ENCODE measurements around the gene RANBP1. TPM values are rescaled to one million over a fixed set of nuclear protein-coding genes. Genes with fewer than 3 reads are reported as not detected.

RANBP1 gene
- polyA plus RNA-seq, 4 donors = 182 to 199 (median 190) TPM

DNA sequence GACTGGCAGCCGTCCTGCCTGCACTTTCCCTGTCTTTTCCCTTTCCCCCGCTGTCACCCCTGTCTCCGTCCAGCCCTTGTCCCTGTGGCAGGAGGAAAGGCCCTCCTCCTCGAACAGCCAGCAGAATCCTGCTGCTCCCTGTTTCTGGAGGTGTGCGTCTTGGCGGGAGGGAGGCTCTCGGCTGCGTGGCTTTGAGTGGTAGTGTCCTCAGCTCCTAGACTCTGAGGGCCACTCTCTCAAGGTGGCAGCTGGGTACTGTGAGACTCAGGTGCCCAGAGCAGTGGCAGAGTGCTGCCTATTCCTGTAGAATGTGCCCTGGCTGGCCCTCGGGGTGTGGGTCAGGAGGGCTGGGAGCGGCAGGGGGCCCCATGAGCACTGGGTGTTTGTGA, 9.1 kb upstream of the RANBP1 start:
- no peak for DNase-seq (ENCODE audit: low read depth in 4 of 4, low spot score in 3 of 4)

DNA sequence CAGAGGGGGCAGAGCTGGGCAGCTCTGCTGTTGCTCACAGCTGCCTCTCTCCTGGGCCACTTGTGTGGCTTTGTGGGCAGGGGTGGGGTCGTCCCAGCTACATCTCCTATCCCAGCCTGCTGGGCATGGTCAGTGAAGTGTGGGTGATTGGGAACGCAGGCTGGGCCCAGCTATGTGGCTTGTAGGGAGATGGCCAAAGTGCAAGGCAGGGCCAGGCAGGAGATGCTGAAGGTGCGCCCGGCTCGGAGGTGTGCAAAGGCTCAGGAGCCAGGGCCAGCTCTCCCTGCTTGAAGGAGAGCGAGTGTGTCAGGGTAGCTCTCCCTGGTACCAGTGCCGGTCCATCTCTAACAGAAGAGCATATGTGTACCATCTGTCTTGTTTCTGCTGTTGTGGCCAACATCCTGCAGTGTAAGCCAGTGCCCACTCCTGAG, 8.4 kb upstream of the RANBP1 start:
- DNase-seq (ENCODE audit: low read depth in 4 of 4, low spot score in 3 of 4) = no peak

DNA sequence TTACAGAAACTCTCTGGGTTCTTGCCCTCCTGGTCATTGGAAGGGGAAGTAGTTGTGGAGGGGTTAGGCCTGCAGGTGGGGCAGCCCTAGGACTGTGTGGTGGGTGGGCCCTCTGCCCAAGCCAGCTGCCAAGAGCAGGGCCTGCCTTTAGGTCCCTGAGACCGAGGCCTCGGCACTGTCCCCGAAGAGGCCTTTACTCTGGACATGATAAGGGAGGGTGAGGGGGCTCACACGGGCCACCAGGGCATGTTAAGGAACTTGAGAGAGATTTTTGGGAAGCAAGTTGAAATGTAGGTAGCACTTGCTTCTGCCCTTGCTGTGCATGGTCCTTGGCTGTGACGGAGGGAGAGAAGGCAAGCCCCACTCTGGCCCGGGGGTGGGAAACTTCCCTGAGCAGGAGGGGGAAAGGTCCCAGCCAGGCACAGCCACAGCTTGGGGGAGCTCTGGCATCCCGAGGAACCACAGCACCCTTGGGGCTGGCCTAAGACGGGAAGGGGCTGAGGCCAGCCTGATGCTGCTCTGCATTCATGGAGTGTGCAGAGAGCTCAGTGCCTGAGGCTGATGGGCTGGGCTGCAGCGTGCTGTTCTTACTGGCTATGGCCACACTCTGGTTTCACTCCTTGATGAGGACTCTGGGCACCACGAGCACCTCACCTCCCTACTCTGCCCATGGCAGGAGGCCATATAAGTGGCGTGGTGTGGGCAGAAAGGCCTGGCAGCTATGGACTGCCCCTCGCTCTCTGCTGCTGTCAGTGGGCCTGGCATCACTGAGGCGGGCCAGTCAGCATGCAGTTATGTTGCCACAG, 7.8 kb upstream of the RANBP1 start:
- DNase-seq (ENCODE audit: low read depth in 4 of 4, low spot score in 3 of 4) = no peak

DNA sequence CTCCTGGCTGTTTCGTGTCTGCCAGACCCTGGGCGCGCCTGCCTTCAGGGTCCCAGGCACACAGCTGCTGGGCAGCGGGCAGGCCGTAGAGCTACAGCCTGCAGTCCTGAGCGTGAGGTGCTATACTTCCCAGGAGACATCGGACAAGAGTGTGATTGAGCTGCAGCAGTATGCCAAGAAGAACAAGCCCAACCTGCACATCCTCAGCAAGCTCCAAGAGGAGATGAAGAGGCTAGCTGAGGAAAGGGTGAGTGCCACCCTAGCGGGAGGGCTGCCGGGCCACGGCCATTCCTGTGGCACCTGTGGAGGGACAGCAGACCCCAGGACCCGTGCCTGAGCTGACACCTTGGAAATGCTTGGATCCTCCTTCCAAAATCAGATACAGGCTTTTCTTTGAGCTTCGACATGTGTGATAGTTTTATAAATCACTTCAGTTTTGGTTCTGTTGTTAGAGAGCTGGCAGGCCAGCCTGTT, 7.1 kb upstream of the RANBP1 start:
- DNase-seq (ENCODE audit: low read depth in 4 of 4, low spot score in 3 of 4) = no peak

DNA sequence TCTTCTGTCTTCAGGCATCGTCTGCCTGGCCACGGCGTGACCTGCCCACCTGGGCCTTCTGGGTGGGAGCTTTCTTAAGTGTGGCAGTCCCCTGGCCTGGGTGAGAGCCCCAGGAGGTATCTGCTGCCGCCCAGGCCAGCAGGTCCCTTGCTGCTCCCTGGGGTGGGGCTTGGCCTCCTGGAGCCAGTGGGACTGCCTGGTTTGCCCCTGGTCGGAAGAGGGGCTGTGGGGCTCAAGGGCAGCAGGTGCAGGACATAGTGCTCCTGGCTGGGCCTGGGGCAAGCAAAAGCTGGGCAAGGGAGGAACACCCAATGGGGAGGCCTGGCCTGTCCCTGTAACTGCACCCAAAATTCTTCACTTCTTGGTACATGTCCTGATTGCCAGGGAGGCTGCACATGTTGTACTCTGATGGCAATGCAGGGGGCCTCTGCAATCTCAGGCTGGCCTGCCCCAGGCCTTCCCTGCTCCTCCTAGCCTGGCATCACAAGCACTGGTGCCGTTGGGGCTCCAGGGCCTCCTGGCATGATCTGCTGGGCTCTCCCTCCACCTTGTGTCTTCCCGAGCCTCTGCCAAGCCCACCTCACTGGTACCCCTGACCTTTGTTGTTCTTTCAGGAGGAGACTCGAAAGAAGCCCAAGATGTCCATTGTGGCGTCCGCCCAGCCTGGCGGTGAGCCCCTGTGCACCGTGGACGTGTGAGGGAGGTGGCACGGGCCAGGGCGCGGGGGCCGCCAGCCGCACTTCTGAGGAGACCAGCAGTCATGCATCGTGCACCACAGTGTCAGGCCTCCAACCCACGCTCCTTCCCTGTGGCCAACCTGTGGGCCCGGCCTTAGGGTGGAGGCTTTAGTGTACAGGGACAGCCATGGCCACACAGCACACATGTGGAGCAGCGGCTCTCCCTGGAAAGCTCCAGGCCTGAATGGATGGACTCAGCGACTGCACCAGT, 6.2 kb upstream of the RANBP1 start:
- no peak for DNase-seq (ENCODE audit: low read depth in 4 of 4, low spot score in 3 of 4)

DNA sequence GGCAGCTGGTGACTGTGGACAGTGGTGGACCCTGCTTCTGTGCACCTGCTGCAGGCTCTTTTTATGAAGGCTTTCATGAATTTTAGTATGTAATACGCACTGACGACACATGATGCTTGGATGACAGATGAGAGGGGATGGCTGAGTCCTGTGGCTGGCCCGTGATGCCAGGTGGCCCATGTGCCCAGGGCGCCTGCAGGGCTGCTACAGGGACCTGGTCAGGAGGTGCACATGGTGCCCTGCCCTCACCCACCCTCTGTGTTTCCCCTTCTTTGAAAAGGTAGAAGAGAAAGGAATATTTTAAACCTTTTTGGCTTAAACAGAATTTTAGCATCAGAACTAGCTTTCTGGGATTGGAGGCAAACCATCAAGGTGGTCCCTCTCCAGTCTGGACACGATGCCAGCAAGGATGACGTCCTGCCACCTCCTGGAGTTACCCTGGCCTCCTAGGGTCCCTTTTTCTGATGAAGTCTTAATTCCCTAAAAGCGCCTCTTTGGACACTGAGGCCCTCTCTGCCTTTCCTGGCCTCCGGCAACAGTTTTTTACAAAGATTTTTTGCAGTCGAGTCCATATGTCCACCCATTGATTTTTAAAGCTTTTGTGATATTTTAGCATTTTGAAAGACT, 5.4 kb upstream of the RANBP1 start:
- no peak for DNase-seq (ENCODE audit: low read depth in 4 of 4, low spot score in 3 of 4)

DNA sequence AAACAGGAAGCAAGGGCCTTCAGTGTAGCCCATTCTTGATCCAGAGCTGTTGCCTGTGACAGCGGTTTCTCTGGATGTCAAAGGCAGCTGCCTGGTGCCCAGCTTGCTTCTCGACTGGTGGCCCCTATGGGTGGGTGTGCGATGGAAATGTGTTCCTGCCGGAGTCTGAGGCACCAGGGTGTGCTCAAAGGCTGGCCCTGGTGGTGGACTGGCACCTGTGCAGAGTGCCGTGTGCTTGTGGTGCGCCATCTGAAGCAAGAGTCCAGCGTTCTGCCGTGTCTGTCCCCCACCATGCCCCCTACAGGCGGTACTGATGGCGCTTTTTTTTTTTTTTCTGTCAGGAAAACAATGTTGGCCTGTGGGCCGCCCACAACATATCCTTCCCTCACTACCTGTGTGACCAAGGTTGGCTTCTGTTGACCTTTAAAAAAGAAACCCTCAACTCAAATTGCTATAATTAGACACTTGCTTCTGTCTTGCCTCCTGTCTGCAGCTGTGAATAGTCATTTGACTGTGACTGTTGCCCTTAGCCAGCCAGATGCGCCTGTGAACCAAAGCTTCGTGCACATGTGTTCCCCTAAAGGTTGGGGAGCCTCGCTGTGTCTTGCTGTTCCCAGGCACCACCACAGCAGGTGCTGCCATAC, 4.7 kb upstream of the RANBP1 start:
- DNase-seq (ENCODE audit: low read depth in 4 of 4, low spot score in 3 of 4) = no peak

DNA sequence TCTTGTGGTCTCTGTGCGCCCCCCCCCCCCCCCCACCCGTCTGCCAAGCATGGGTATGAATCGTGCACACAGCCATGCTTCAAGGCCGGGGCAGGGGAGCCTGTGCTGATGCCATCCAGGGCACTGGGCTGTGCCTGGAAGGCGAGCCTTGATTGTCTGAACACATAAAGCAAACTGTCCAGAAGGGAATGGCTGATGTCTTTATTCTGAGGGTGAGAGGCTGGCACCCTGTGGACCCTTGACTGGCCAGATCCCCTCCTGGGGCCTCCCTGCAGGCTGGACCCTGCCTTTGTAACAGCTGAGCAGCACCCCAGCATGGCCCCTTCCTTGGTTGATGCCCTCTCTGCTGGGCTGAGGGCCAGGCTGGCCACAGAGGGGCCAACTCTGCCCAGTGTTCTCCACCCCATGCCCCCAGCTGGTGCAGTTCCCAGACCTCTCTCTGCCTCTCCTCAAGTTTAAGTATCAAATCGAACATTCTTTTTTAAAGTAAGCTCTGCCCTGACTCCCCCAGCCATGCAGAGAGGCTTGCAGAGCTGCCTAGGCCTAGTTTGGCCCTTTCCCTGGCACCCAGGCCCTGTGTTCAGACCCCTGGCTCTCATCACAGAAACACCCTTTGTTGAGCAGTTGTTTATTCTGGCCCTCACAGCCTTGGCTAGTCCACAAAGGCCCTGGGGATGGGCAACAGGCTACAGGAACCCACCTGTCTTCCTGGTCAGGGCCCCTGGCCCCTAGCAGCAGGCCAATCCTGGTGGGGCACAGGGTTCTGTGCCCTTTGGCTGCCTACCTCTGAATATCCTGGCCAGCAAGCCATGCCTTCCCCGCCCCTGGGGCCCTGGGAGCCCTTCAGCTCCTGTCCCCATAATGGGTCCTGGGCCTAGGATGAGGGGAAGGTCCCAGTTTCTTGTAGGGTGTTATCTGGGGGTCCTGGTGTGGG, 3.9 kb upstream of the RANBP1 start:
- DNase-seq (ENCODE audit: low read depth in 4 of 4, low spot score in 3 of 4) = no peak

DNA sequence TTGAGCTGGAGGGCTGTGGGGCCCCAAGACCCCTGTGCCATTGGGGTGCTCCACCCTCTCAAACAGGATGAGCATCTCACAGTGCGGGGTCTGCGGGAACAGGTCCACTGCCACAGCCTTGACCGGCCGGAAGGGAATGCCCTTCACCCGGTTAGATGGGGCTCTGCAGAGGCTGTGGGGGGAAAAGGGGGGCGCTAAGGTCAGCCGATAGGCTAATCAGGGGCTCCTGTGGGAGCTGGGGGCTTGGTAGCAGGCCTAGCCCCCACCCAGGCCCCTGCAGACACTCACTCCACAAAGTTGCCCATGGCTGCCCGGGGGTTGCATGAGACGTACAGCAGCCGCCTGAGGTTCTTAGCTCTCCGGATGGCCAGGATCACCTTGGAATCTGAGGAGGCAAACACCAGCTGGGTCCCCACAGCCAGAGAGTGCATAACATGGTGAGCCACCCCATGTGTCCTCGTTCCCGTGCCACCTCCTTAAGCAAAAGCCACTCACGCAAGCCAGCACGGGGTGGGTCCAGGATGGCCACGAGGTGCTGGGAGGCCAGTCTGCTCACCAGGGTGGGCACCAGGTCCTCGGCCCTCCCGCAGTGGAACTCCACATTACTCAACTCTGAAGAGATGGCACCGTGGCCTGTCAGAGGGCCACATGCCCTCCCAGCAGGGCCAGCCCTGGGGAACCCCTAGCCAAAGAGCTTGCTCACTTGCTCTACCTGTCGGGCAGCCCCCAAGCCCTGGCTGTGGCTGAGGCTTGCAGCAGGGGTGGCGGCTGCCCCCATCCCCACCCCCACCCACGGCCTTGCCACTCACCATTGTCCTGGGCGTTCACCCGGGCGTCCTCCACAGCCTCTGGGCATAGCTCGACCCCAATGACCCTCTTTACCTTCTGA, 3.0 kb upstream of the RANBP1 start:
- no peak for DNase-seq (ENCODE audit: low read depth in 4 of 4, low spot score in 3 of 4)

DNA sequence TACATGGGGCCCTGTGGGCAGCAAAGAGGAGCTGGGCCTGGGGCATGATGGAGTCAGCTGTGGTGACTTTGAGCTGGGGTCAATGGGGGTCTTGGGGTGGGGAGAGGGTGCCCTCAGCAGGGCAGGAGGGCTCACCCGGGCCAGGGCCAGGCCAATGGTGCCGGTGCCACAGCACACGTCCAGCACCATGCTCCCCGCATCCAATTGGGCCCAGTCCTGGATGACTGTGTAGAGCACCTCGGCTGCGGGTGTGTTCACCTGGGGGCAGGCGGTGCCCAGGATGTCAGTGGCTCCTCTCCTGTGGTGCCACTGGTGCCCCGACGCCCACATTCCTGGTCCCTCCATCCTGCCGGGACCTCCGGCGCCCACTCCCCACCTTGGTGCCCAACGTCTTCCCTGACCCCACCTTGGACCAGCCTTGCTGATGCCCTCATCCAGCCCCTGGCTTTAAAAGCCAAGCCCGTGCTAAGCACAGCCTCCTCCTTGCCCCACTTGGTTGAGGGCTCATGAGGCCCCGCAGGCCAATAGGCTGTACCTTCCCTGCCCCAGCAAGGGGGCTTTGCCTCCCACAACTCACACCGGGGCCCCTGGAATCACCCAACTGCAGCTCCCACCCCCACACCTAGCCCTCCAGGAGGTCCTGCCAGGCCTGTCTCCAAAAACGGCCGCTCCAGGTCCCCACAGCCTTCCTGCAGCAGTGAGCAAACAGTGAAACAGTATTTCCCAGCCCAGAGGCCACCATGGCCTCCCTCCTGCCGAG, 2.2 kb upstream of the RANBP1 start:
- DNase-seq (ENCODE audit: low read depth in 4 of 4, low spot score in 3 of 4) = no peak

DNA sequence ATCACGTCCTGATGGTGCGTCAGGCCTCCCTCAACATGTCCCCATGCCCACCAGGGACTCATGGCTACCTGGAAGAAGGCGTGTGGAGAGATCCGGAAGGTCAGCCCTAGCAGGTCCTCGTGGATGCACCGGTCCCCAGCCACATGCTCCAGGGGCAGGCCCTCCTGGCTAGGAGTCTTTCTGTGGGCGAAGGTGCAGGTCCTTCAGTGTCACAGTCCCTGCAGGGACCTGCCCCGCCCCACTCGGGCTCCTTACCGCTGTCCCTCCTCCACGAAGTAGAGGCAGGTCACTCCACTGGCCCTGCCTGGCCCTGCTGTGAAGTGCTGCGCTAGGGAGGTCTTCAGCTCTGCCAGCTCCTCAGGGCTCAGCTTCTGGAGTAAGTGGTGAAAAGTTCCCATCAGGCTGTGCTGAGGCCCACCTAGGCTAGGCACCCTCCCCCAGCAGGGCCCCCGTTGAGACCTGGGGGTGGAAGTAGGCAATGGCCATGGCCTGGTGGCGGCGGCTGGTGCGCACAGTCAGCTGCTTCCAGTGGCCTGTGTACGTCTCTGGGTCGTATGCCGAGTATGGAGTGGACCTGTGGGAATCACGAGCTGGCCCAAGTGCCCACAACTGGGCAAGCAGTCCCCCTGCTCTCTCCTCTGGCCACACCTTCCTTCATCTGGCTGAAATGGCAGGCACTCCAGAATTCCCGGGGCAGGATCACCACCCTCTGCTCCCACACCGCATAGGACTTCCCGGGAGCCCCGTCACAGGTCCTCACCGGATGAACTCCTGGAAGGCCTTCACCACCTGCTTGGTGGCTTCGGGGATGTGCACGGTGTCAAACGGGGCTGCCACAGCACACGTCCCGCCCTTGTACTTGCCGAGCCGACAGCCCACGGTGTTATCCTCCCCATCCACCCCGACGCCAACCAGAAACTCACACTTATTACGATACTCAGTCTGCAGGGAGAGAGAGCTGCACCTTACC, 1.1 kb upstream of the RANBP1 start:
- DNase-seq (ENCODE audit: low read depth in 4 of 4, low spot score in 3 of 4) = no peak

DNA sequence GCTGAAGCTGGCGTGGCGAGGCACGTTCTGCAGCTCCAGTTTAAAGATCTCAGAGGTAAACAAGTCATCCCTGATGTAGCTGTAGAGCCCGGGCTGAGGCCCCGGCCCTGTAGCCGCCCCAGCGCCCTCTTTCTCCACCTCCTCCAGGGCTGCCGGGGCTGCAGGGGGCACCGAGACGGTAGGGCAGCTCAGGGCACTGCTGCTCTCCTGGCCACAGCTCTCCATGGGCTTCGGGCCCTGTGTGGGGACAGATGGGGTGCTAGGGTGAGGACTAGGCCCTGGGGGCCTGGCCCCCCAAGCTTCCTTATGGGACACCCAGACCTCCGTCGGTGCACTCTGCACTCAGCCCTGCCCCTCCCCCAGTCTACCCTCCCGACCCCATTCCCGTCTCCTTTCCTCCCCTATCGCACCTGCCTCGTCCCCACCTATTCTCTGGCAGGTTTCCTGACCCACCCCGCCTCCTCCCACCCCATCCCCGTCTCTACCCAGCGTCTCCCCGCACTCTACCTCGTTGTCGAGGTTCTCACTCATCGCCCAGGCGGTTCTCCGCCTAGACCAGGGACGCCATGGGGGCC, 559 bp downstream of the RANBP1 start:
- DNase-seq (ENCODE audit: low read depth in 4 of 4, low spot score in 3 of 4) = no peak

DNA sequence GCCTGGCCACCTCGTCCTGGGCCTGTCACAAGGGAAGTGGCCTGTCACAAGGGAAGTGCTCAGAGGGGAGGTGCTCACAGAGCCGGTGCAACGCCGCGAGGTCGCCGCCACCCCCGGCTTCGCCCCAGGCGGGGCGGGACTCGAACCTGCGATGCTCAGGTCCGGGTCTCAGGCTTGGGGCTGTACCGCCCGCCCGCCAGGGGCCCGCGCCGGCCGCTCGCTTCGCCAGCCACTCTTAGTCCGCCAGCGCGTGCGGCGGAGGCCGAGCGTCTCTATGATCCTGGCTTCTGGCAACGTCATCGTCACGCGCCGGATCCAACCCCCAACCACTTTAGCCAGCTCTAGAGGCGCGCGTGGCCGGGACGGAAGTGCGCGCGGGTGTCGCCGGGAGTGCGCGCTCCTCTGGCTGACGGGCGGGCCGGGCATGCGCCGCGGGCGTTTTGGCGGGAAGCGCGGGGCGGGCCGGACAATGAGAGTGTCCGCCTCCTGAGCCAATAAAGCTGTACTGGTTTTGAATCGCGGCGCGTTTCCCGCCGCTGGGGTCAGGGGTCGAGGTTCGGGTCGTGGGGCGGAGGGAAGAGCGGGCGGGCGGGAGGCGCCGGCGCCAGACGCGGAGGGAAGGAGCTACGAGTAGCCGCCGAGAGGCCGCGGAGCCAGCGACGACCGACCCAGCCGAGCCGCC, 1.2 kb downstream of the RANBP1 start, which contains the start of gene TRMT2A:
TSS of gene TRMT2A (minus strand) at position 276 of the 682 bp plus-strand sequence. CDS start 320 bp downstream, outside the sequence.
- peak; percentile 96 to 98 (median 97) for DNase-seq (ENCODE audit: low read depth in 4 of 4, low spot score in 3 of 4)

DNA sequence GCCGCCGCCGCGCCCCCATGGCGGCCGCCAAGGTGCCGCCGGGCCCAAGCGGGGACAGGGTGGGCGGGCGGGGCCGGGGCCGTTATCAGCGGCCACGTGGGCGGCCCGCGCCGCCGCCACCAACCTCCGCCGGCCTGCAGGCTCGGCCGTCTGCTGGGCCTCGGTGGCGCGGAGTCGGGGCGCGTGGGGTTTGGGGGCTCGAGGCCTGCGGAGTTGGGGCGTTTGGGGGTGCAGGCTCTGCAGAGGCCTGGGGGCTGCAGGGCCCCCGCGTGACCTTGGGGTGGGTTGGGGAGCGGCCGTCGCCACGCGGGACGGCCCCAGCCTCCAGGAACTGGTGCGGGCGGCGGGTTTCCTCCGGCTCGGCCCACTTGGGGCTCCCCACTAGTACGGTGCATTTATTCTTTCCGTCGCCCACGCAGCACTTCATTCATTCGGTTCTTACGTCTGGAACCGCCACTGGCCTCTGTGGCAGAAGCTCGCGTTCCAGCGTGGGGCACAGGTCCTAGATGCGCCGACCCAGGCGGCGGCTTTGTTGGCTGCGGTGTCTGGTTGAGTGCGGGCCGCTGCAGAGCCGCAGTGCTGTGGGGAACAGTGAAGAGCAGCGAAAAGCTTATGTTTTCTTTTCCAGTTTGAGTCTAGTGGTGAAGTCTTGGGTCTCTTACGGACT, 1.9 kb downstream of the RANBP1 start:
- no peak for DNase-seq (ENCODE audit: low read depth in 4 of 4, low spot score in 3 of 4)
